Measurements from ENCODE around the gene TSPYL6.

- no peak for TF ChIP-seq EP300 (IDR thresholded peaks at IDR 0.05; ENCODE audit: borderline replicate concordance in 1 of 2, low read depth in 1 of 2, low read length in 1 of 2)
- TF ChIP-seq, protein P1, sequence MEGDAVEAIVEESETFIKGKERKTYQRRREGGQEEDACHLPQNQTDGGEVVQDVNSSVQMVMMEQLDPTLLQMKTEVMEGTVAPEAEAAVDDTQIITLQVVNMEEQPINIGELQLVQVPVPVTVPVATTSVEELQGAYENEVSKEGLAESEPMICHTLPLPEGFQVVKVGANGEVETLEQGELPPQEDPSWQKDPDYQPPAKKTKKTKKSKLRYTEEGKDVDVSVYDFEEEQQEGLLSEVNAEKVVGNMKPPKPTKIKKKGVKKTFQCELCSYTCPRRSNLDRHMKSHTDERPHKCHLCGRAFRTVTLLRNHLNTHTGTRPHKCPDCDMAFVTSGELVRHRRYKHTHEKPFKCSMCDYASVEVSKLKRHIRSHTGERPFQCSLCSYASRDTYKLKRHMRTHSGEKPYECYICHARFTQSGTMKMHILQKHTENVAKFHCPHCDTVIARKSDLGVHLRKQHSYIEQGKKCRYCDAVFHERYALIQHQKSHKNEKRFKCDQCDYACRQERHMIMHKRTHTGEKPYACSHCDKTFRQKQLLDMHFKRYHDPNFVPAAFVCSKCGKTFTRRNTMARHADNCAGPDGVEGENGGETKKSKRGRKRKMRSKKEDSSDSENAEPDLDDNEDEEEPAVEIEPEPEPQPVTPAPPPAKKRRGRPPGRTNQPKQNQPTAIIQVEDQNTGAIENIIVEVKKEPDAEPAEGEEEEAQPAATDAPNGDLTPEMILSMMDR (IDR thresholded peaks at IDR 0.05): no peak
- no peak for TF ChIP-seq MXI1 (IDR thresholded peaks at IDR 0.05; ENCODE audit: low read depth, low read length)
- TF ChIP-seq, protein P2, sequence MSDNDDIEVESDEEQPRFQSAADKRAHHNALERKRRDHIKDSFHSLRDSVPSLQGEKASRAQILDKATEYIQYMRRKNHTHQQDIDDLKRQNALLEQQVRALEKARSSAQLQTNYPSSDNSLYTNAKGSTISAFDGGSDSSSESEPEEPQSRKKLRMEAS (IDR thresholded peaks at IDR 0.05; ENCODE audit: low read depth): no peak
- TF ChIP-seq ZBTB33 (IDR thresholded peaks at IDR 0.05; ENCODE audit: borderline replicate concordance, low read depth): no peak
- TF ChIP-seq EZH2phosphoT487 (IDR thresholded peaks at IDR 0.05; ENCODE audit: borderline replicate concordance, low read depth): no peak
- no peak for TF ChIP-seq USF1 (IDR thresholded peaks at IDR 0.05; ENCODE audit: borderline replicate concordance, low read depth)
These were observed 11.5 kb upstream of the TSPYL6 start for GRCh38 chr2:54267577-54267976.

Data from SK-N-SH (cell line).